Testis (tissue), 2 donors: ENCODE results near the gene PRLR.

Experiments
- POLR2A ChIP-seq: fragments of 450-650 bp; IDR thresholded peaks from one replicate; pipeline ENCODE4 v1.6.1; 2017; ENCODE audit warnings: antibody characterized with exemption, mild to moderate bottlenecking, moderate library complexity
- TF ChIP-seq, protein P1 (sequence below), 3 experiments: fragments of 450-650 bp in 2 of 3; fragments of 200-600 bp in 1 of 3; sonication (generic) in 1 of 3; IDR thresholded peaks; one replicate each; pipeline ENCODE4 v1.5.1; 2016 to 2019; ENCODE audit warnings: antibody characterized with exemption in 3 of 3, mild to moderate bottlenecking in 2 of 3, moderate library complexity in 1 of 3

DNA sequence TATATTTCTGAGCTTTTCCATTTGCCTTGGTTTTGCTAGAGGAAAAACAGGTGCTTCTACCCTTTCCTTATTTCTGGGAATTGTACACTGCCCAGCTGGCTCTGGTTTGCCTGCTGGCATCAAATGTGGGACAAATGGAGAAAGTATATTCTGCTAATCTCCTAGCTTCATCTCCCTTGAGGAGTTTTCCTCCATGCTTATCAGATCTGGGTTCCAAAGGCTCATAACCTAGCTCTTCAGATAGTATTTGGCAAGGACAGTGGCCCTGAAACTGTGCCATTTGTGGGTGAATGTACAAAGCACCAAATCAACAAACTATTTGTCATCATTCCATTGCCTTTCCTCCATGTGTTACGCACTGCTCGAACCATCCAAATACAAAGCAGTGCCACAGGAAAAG is 16.2 kb downstream of the PRLR start:
- TF ChIP-seq, protein P1, sequence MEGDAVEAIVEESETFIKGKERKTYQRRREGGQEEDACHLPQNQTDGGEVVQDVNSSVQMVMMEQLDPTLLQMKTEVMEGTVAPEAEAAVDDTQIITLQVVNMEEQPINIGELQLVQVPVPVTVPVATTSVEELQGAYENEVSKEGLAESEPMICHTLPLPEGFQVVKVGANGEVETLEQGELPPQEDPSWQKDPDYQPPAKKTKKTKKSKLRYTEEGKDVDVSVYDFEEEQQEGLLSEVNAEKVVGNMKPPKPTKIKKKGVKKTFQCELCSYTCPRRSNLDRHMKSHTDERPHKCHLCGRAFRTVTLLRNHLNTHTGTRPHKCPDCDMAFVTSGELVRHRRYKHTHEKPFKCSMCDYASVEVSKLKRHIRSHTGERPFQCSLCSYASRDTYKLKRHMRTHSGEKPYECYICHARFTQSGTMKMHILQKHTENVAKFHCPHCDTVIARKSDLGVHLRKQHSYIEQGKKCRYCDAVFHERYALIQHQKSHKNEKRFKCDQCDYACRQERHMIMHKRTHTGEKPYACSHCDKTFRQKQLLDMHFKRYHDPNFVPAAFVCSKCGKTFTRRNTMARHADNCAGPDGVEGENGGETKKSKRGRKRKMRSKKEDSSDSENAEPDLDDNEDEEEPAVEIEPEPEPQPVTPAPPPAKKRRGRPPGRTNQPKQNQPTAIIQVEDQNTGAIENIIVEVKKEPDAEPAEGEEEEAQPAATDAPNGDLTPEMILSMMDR (IDR thresholded peaks at IDR 0.05) = no peak
- no peak for TF ChIP-seq POLR2A
